Neural crest cell (in vitro differentiated cells): ENCODE data around the gene ATL3. TPM values are rescaled to one million over a fixed set of nuclear protein-coding genes. Genes with fewer than 3 reads are reported as not detected.

Experiments used
- DNase-seq: peaks from one replicate; pipeline ENCODE4 v3.0.0; 2021; ENCODE audit warnings: low read depth, mixed read lengths, low spot score
- H3K27ac Mint-ChIP-seq: one replicate; pipeline ENCODE4 v1.8.0; 2021; ENCODE audit warnings: mild to moderate bottlenecking, mixed read lengths; ENCODE audit not compliant: unreplicated experiment
- H3K27me3 Mint-ChIP-seq: 2 replicates; pipeline ENCODE4 v1.8.0; 2021; ENCODE audit warnings: low read depth, mild to moderate bottlenecking, mixed read lengths
- H3K36me3 Mint-ChIP-seq: 2 replicates; pipeline ENCODE4 v1.8.0; 2021; ENCODE audit warnings: low read depth, mild to moderate bottlenecking, mixed read lengths
- H3K4me1 Mint-ChIP-seq: 2 replicates; pipeline ENCODE4 v1.8.0; 2021; ENCODE audit warnings: mixed read lengths
- H3K4me3 Mint-ChIP-seq: one replicate; pipeline ENCODE4 v1.8.0; 2021; ENCODE audit warnings: mild to moderate bottlenecking, mixed read lengths
- H3K9me3 Mint-ChIP-seq: 2 replicates; pipeline ENCODE4 v1.8.0; 2021; ENCODE audit warnings: mixed read lengths
- total RNA-seq: library from RNA; stranded (reverse); gene quantifications from 2 replicates; pipeline ENCODE4 v1.2.1, GENCODE V29; 2021
- TF ChIP-seq, protein P1 (sequence below): fragments of 200-600 bp; sonication (generic); conservative IDR thresholded peaks from 2 replicates; pipeline ENCODE4 v1.5.0; 2021; ENCODE audit warnings: antibody characterized with exemption, mild to moderate bottlenecking

ATL3 gene
- total RNA-seq, 1 donor from 2014 or later: 13.2 TPM

DNA sequence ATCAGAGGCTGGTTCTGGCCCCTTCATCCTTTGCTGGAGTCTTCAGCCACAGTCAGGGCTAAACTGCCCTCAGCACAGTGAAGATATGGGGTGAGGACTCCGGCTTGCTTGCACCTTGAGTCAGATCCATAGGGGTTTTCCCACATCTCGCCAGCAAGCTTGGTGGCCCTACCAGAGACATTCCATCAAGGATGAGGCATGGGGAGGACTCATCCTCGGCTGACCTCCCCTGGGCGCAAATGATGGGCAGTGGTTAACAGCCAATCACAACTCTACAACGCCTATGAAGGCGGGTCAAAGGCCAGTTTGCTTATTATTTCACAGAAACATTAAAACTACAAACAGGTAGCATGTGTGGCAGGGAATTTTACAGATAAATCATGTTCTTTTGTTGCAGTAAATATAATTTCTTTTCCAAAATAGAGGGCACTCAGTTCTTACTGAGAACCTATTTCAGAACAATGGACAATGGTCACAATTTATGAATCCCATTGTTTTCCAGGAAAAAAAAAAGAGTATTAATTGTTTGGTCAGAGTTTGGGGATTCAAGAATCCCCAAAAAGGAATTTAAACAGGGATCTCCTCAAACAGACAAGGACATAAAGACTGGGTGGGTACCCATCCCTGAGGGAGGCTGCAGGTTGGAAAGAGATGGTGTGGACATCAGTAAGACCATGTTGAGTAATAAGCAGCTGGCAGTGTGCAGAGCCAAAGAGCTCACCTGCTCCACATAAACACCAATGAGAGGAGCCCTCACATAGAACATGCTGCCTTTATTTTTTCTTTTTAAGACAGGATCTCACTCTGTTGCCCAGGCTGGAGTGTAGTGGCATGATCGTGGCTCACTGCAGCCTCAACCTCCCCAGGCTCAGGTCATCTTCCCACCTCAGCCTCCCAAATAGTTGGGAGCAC is 71.7 kb downstream of the ATL3 start:
- no peak overlapping the region for H3K4me3 Mint-ChIP-seq
- DNase-seq: no peak
- H3K27ac Mint-ChIP-seq: no peak overlapping the region
- no peaks in the 10 kb centered on the region for H3K27me3 Mint-ChIP-seq
- no peaks in the 10 kb centered on the region for H3K9me3 Mint-ChIP-seq
- H3K36me3 Mint-ChIP-seq: no peaks in the 10 kb centered on the region
- TF ChIP-seq, protein P1, sequence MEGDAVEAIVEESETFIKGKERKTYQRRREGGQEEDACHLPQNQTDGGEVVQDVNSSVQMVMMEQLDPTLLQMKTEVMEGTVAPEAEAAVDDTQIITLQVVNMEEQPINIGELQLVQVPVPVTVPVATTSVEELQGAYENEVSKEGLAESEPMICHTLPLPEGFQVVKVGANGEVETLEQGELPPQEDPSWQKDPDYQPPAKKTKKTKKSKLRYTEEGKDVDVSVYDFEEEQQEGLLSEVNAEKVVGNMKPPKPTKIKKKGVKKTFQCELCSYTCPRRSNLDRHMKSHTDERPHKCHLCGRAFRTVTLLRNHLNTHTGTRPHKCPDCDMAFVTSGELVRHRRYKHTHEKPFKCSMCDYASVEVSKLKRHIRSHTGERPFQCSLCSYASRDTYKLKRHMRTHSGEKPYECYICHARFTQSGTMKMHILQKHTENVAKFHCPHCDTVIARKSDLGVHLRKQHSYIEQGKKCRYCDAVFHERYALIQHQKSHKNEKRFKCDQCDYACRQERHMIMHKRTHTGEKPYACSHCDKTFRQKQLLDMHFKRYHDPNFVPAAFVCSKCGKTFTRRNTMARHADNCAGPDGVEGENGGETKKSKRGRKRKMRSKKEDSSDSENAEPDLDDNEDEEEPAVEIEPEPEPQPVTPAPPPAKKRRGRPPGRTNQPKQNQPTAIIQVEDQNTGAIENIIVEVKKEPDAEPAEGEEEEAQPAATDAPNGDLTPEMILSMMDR: no peak
- H3K4me1 Mint-ChIP-seq: peaks cover 23% of the 10 kb centered on the region

DNA sequence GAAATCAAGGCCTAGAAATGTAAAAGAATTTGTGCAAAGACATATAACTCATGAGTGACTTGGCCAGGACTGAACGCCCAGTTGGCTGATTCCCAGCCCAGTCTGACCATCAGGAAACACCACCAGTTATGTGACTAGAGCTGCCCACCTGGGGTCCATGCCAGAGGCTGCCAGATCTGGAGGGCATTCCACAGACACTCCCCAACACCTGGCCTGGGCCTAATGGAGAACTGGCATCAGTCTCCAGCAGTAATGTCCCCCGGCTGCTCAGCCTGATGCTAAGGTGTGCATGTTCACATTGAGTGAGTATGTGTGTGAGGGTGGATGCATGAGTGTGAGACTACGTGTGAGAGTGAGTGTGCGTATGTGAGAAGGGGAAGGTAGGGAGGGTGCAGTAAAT is 72.6 kb downstream of the ATL3 start:
- DNase-seq: no peak
- Mint-ChIP-seq H3K4me1 (peaks cover 19% of the 10 kb centered on the region), H3K27ac (no peak overlapping the region), H3K27me3 (no peaks in the 10 kb centered on the region), H3K36me3 (no peaks in the 10 kb centered on the region), H3K4me3 (no peak overlapping the region), H3K9me3 (no peaks in the 10 kb centered on the region)
- TF ChIP-seq, protein P1: no peak

DNA sequence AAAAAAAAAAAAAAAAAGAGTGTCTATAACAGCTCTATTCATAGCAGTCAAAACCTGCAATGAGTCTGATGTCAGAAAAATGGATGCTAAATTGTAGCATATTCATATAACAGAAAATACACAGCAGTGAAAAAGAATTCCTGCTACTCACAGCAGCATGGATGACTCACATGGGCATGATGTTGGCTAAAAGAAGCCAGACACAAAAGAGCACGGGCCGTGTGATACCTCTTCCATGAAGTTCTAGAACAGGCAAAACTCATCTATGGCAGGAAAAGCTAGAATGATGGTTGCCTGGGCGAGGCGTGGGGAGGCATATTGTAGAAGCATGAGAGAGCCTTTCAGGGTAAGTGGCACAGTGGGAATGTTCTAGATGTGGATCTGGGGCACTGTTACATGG is 75.9 kb downstream of the ATL3 start:
- DNase-seq: no peak
- no peaks in the 10 kb centered on the region for H3K9me3 Mint-ChIP-seq
- H3K4me1 Mint-ChIP-seq: peaks cover 2% of the 10 kb centered on the region
- TF ChIP-seq, protein P1: no peak
- H3K4me3 Mint-ChIP-seq: no peak overlapping the region
- no peak overlapping the region for H3K27ac Mint-ChIP-seq
- no peaks in the 10 kb centered on the region for H3K27me3 Mint-ChIP-seq
- no peaks in the 10 kb centered on the region for H3K36me3 Mint-ChIP-seq

DNA sequence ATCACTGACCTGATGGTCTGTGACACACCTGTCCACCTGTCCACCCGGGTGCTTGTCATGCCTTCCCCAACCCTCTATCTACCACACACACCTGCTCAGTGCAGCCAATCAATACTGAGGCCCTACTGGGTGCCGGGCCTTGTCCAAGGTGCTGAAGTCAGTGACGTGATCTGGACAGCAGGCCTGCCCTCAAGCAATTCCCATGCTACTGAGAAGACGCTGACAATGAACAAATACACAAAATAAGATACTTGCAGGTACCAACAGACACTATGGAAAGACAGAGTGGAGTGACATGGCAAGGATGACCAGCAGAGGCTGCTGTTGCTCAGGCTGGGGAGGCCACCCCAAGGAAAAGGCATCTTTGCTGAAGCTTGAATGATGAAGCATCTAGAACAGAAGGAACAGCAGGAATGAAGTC is 78.2 kb downstream of the ATL3 start:
- TF ChIP-seq, protein P1: peak; percentile 61
- Mint-ChIP-seq H3K4me1 (no peaks in the 10 kb centered on the region), H3K4me3 (no peak overlapping the region), H3K27me3 (no peaks in the 10 kb centered on the region), H3K27ac (no peak overlapping the region), H3K9me3 (no peaks in the 10 kb centered on the region), H3K36me3 (no peaks in the 10 kb centered on the region)
- no peak for DNase-seq

DNA sequence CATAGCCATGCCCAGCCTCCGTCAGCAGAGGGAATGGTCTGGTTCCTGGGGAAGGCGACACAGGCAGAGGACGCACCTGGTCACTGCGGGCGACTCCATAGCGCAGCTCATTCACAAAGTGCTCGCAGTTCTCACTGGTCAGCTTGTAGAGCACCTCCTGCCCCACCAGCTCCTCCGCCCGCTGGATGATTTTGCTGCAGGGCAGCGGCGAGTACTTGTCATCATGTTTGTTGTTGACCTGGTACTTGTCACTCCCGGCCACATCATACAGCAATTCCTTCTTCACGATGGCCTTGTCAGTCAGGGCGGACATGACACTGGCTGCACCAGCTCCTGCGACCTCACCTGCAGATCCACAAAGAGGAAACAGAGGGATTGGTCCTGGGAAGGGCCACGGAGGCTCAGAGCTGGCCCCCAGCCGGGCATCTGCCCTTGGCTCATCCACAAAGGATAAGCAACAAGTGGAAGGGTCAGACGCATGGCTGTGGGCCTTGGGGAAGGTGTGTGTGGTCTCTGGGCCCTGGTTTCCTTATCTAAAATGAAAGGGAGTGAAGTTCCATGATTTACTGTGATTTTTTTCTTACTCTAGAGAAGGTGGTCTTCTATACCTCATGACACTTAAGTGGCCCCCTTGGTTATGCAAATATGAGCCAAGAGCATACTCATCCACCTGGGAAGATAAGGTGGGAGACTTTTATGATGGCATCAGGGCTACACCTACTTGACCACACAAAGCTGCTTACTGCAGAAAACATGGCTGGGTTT is 81.0 kb downstream of the ATL3 start:
- no peak for DNase-seq
- TF ChIP-seq, protein P1: no peak
- H3K4me3 Mint-ChIP-seq: no peak overlapping the region
- no peak overlapping the region for H3K27ac Mint-ChIP-seq
- no peaks in the 10 kb centered on the region for H3K9me3 Mint-ChIP-seq
- no peaks in the 10 kb centered on the region for H3K4me1 Mint-ChIP-seq
- no peaks in the 10 kb centered on the region for H3K27me3 Mint-ChIP-seq
- H3K36me3 Mint-ChIP-seq: no peaks in the 10 kb centered on the region
